Endometrial microvascular endothelial cells (primary cell): ENCODE results near the gene ADGRG1. TPM values are rescaled to one million over a fixed set of nuclear protein-coding genes. Genes with fewer than 3 reads are reported as not detected.

Source experiments
- in situ Hi-C: cut with HindIII; loops from 2 replicates; pipeline ENCODE4 v1.10.0; 2017; ENCODE audit warnings: low sequenced_read_pairs, low pct_unique_long_range_greater_than_20kb; ENCODE audit errors: inconsistent ontology term
- total RNA-seq: library from RNA; depleted of rRNA; stranded (reverse); fragments of >200 nt; gene quantifications from one replicate; pipeline ENCODE4 v1.2.3, GENCODE V29; 2015; ENCODE audit errors: inconsistent ontology term

The ADGRG1 gene
- total RNA-seq, 1 donor from 2014 or later = 242 TPM

DNA sequence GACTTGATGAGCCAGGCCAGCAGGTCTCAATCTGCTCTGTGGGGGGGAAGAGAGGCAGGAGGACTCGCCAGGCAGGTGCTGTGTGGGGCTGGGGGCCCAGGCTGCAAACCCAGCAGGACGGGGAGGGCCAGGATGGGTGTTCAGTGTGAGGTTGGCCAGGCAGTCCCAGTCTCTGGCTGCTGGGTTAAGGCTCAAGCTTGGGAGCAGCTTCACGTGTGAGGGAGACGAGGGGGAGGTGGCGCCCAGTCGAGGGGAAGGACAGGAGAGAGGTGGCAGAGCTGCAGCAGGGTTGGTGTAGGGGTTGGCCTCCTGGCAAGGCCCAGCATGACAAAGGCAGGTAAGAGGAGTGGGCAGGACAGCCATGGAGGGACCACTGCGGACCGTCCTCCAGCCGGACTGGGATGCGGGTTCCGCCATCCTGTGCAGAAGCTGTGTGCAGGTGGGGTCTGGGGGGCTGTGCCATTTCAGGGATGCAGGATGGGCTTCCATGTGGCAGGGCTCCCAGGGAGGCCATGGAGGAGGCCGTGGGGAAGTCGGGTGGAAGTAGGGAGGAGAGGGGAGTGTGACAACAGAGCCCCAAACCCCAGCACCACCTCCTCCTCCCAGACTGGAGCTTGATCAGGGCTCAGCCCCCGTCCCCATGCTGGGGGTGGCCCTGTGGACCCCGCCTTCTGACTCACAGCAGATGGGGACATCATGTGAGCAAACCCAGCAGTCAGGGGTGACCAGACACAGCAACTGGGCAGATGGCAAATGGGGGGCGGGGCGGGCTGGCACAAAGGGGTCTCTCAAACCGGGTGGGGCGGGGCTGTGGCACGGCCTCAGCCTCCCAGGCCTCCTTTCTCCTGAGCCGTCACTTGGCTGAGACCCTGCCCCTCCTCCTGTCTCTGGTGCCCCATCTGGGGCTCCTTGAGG lies 2.8 kb downstream of the ADGRG1 start:
- in situ Hi-C loops = no loop called here

DNA sequence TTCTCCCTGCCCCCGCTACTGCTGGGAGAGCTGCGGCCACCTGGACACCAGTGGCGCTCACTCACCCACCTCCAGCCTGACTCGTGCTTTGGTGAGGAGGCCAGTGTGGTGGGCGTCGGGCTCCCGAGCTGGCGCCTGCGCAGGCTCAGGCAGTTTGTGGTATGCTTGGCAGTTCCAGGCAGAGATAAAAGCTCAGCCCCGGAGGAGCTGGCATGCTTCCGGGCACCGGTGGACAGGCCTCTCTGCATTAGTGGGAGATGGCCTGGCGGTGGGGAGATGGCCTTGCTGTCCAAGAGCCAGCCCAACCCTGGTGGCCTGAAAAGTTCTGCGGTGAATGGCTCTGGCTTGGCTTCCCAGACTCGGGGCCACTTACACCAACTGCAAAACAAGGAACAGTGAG lies 4.1 kb downstream of the ADGRG1 start:
- in situ Hi-C loops = no loop called here

DNA sequence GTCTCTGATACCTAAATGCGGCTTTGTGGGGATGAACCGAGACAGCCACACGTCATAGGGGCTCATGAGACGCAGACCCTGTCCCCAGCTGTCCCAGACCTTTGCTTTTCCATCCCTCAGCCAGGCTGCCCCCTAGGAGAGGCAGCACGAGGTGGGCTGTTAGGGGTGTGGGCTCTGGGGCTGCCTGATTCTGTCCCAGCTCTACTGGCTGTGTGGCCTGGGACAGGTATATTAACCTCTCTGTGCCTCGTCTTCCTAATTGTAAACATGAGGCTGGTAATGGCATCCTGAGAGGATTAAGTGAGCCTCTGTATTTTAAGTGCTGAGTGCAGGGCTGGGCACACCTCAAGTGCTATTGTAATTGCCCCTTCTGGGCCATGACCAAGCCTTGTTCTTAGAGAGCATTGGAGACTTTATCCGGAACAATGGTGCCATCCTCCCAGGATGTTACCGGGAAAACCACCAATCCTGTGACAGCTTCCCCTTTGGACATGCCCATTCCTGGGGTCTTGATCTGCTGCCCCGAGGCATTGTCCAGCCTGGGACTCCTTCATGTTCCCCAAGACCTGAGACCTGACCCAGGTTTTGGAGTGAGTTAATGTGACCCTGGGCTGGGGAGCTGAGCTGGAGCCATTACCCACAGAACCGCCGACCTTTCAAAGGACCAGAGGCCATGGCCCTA lies 5.1 kb downstream of the ADGRG1 start:
- in situ Hi-C loops = no loop called here

DNA sequence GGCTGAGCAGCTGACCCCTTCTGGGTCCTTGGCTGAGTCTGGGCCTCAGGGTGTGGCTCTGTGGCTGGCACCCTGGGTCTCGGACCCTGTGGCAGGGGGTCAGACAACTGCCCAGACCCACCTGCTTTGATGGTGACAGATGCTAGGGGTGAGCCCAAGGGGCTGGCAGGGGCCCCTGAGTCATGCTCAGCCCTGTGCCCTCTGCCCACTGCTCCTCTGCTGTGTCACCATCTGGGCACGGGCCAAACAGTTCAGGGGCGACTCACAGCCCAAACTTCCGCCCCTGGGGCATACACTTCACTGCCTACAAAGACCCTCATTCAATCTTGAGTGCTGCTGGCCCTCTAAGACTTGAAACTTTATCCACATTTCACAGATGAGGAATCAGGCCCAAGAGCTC lies 5.7 kb downstream of the ADGRG1 start:
- in situ Hi-C loops = no loop called here

DNA sequence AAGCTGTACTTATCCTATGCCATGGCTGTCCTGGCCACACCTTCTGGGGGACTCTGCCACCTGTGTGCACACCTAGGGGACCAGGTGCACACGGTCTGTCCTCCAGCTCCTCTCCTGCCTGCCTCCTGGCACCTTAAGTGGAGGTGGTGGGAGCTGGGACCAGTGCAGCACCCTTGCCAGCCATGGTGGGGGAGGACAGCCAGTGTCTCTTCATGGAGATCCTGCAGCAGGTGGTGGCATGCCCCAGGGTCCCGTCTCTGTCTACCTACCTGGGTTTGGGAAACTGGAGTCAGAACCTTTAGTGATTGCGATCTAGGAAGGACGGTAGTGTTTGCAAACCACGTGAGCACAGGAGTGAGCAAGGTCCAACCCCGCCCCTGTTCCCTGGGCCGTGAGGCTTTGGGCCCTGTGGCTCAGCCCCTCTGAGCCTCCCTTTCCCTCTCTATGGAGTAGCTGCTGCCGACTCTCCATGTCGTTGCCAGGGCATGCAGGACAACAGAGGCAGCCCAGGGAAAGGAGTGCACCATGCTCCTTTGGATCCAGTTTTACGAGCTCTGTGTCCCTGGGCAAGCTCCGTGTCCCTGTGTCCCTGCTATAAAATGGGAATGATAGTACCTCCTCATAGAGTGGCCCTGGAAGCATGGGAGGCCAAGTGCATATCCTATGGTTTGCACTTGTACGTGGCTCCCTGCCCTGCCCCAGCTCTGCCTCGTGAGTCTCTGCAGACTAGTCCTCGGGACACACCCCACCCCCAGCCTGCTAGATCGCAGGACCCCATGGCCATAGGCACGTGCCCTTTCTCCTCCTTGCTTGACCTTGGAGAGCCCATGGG lies 7.1 kb downstream of the ADGRG1 start:
- in situ Hi-C loops = no loop called here

DNA sequence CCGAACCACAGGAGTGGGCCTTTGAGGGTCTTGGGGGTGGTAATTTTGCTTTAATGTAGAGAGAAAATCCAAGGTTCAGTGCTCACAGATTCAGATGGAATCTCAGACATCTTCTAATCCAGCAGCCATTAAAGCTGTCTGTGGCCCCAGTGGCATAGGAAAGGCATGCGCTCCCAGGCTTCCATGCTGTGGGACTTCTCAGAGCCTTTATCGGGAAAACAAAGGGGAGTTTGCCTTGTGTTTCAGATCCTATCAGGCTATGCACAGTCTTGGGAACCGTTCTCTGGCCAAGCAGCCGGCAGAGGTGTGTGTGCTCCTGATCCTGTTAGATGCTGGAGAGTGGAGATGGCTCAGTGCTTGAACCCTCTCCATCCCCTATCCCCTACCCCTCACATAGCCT lies 7.8 kb downstream of the ADGRG1 start:
- in situ Hi-C loops = no loop called here

DNA sequence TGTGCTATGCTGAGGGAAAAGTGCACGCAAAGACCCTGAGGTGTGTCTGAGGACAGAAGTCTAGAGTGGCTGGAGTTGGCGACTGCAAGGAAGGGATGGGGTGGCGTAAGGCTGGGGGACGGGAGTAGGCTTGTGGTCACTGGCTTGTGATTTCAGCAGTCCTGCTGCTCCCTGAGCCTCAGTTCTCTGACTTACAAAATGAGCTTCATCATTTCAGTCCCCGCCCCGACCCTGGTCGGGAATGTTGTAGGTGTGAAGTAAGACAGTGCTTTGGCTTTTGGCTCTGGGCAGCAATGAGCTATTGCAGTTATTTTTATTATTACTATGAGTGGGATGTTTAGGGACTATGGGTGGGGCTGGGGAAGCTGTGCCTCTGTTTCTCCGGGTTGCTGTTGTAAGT lies 8.6 kb downstream of the ADGRG1 start:
- in situ Hi-C loops = no loop called here

DNA sequence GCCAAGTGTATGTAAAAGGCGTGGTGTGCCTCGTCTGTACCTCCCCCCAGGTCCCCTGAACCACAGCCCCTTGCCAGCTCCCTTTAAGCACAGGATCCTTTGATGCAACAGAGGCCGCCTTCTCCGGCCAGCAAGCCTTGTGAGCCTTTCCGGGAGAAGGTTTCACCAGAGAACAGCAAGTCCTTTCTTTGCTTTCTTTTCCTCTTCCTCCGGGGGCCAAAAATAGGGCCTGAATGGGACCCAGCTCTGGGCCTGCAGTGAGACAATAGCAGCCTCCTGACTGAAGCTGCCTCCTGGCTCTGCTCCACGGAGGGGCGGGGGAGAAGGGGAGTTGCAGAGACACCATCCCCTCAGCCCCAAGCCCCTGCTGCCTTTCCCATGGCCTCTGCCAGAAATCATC lies 9.0 kb downstream of the ADGRG1 start:
- in situ Hi-C loops = no loop called here

DNA sequence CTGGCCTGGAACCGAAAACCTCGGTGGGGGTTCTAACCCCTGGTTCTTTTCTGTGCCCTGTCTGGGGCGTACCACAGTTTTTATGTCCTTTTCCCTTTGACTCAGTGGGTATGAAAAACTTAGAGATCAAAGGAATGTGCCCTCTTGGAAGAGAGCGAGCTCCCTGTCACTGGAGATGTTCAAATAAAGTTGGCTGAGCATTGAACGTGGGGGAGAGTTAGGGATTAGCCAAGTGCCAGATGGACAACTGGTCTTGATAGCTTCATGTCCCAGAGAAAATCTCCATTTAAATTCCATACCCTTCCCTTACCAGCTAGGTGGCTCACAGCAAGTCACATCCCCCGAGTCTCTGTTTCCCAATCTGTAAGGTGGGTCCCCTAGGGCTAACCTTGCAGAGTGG lies 9.5 kb downstream of the ADGRG1 start:
- in situ Hi-C loops = no loop called here

DNA sequence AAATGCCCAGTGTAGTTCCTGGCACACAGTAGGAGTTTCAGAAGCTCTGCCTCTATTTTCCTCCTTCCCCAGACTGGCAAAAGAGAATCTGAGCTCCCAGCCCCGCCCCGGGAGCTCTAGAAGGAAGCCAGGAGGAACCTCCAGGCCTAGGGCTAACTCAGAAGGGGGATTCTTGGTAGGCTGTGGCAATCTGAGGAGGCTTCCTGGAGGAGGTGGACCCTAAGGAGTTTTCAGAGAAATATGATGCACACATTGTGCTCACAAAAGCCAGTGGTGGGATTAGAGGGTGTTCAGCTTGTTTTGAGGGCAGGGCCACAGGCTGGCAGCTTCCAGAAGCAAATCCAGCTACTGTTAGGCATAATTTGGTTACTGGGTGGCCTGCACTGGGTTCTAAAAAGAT lies 10.0 kb downstream of the ADGRG1 start:
- in situ Hi-C loops = no loop called here

DNA sequence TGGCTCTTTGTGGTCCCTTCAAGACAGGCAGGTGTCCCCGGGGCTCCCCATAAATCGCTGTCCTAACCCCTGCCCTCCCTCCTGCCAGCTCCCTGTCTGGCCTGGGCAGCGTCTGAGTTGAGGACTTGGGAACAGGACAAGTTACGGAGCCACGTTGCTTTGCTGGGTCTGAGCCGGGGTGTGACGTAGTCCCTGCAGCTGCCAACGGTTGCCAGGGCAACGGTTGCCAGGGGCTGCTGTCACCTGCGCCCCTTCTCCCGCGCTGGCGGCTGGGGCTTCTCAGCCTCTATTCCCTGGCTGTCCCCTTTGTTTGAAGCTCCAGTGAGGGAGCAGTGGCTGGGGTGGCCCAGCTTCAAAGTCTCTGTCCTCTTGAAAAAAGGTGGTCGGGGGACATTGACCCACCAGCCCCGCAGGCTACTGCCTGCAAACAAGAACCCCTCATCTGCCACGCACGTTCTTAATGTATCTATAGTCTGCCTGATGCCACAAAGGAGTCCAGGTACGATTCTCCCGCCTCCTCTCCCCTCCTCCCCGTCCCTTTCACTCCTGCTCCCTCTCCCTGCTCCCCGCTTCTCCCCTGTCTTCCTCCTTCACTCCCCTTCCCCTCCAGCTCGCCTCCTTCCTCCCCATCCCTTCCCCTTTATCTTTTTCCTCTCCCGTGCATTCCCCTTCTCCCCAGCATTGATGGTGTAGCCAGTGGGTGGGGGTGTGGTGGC lies 10.9 kb downstream of the ADGRG1 start:
- in situ Hi-C loops = no loop called here

DNA sequence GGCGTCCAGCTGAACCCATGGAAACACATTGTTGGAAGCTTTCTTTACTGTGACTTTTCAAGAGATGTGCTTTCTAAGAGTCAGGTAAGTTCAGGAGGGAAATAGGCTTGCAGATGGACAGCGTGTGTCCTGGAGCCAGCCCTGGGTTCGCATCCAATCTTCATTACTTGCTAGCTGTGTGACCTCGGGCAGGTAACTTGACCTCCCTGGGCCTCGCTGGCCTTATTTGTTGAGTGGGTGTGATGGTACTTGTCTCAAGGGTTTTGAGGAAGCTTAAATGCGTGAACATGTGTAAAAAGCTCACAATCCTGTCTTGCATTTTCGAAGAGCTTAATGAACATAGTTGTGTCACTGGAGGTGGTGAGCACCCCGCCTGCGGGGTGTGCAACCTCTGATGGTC lies 11.8 kb downstream of the ADGRG1 start:
- in situ Hi-C loops = no loop called here

DNA sequence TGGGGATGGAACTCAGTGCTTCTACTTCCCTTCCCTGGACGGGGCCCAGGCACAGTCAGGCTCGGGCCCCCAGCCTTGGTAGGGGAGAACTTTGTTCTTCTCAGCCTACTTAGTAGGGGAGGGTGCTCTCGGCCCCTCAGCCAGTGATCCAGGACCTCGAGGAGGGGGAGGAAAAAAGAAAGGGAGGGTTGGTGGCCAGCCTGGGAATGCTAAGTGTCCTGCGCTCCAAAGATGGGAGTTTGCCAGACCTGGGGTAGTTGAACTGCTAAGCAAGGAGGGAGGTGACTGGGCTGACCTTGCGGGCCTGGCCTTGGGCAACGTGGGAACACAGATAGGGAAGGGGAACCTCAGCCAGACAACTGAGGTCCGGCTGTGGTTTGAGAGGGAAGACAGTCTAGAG lies 12.2 kb downstream of the ADGRG1 start:
- in situ Hi-C loops = no loop called here

DNA sequence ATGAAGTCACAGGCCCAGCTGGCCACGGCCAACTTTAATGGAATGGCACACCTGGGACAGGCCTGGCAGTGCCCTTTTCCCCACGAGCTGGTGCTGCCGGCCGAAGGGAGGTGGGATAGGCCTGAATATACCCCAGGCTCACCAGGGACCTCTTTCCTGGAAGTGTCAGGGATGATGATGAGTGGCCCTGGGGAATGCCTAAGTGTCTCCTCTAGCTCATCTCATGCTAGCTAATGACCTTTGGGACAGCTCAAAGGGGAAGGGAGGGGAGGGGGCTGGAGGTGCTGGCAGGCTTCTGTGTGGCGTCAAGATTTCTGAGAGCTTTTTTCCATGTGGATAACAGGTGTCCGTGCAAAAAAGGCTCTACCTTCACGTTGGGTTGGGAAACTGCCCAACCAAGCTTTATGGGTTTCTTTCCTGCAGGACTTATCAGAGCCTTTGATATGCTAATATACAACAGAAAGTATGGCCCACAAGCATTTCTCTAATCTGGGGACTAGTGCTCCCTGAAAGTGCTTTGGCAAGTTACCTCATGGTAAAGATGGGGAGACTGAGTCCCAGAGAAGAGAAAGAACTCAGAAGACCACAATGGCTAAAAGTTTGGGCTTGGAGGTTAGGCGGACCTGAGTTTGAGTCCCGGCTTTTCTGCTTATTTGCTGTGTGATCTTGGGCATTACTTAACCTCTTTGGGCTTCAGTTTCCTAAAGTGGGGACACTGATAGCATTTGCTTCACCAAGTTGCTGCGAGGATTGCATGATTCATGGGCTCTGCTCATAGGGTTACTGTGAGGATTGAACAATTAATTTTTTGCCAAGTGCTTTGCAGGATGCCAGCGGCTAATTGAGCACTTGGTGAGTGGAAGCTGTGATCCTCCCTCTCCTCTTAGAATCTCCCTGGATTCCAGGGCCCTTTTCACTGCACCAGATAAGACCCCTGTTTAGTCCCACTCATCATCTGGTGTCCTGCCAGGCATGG lies 14.0 kb downstream of the ADGRG1 start:
- in situ Hi-C loops = no loop called here

DNA sequence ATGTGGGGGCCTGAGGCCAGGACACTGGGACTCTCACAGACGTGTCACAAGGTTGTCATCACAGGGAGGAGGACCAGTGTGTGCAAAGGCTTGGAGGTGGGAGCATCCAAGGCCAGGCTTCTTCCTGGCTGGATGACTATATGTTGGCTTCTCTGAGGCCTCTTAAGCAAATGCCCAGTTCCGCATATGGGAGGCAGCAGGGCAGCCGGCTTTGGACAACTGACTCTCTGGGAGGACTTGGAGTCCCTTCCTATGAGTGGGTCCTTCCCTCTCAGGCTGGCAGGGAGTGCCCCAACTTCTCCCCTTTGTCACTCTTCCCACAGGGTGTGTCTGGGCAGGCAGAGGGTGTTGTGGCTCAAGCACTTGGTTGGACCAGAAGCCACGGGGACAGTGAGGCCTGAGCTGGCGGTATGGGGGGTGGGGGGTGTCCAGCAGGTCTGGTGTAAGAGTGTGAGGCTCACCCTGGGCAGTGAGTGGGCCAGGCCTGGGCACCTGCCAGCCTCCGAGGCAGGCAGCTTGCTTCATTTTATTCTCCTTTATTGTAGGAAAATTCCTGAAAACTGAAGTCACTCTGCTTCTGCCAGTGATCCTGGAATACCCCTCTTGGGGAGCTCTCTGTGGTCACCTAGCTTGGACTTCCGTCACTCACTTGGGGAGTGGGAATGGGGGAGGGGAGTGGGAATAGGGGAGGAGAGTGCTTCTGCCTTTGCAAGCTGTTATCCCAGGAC lies 14.9 kb downstream of the ADGRG1 start:
- in situ Hi-C loops = no loop called here

DNA sequence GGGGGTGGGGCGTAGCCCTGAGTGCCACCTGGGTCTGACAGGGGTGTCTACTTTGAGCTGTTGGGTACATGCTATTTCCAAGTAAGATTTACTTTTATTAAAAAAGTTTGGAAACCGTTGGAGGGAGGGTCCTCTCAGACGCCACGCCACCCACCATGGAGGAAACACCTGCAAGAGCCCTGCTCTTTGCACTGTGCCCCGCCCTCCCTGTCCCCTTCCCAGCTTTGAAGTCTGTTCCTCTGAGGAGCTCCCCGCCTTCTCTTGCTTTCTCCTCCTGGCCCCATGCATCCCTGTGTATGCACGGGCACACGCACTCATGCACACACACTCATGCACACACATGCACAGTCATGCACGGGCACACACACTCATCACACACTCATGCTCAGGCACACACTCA lies 15.5 kb downstream of the ADGRG1 start:
- in situ Hi-C loops = no loop called here

DNA sequence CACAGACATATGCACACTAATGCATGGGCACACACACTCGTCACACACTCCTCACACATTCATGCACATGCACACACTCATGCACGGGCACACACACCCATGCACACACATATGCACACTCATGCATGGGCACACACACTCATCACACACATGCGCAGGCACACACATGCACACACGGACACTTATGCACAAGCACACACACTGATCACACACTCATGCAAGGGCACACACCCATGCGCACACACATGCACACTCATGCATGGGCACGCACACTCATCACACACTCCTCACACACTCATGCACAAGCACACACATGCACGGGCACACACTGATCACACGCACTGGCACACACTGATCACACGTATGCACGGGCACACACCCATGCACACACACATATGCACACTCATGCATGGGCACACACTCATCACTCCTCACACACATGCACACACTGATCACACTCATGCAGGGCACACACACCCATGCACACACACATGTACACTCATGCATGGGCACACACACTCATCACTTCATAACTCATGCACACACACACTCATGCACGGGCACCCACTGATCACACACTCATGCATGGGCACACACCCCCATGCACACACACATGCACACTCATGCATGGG lies 16.1 kb downstream of the ADGRG1 start:
- in situ Hi-C loops = no loop called here
